Gastrocnemius medialis (tissue), 4 donors: ENCODE results near the gene BLMH. TPM values are rescaled to one million over a fixed set of nuclear protein-coding genes. Genes with fewer than 3 reads are reported as not detected.

ENCODE experiments used
- ATAC-seq, 2 donors: fragments of 150-250 bp; one replicate each; pipeline ENCODE4 v1.9.1; 2016
- DNase-seq, 2 donors: peaks; one replicate each; pipeline ENCODE4 v3.0.0-alpha.2; 2019
- H3K27ac ChIP-seq, 4 donors: fragments of 200-600 bp; sonication (generic); 1 replicate in 1 of 4; 2 replicates in 3 of 4; pipeline ENCODE4 v1.5.1; 2016 to 2018; ENCODE audit warnings: mild to moderate bottlenecking in 2 of 4, moderate library complexity in 1 of 4
- H3K27me3 ChIP-seq, 3 donors: fragments of 200-600 bp; sonication (generic) in 2 of 3; 1 replicate in 1 of 3; 2 replicates in 2 of 3; pipeline versions ENCODE4 v1.5.1 to v1.6.0; 2016 to 2019; ENCODE audit warnings: mild to moderate bottlenecking in 1 of 3, moderate library complexity in 1 of 3
- H3K36me3 ChIP-seq, 2 donors: fragments of 200-600 bp; sonication (generic) in 1 of 2; one replicate each; pipeline ENCODE4 v1.5.1; 2017 to 2018
- H3K4me1 ChIP-seq, 2 donors: fragments of 200-600 bp; sonication (generic) in 1 of 2; one replicate each; pipeline ENCODE4 v1.5.1; 2016 to 2017; ENCODE audit warnings: mild to moderate bottlenecking in 2 of 2
- H3K4me3 ChIP-seq, 4 donors: fragments of 200-600 bp; sonication (generic) in 3 of 4; 1 replicate in 1 of 4; 2 replicates in 3 of 4; pipeline ENCODE4 v1.5.1; 2016 to 2019; ENCODE audit warnings: mild to moderate bottlenecking in 2 of 4
- H3K9me3 ChIP-seq, 3 donors: fragments of 200-600 bp; sonication (generic) in 2 of 3; 1 replicate in 1 of 3; 2 replicates in 2 of 3; pipeline ENCODE4 v1.5.1; 2016 to 2019
- POLR2A ChIP-seq, 2 donors: fragments of 450-650 bp; IDR thresholded peaks; one replicate each; pipeline ENCODE4 v1.6.1; 2017; ENCODE audit warnings: antibody characterized with exemption in 2 of 2, mild to moderate bottlenecking in 2 of 2, moderate library complexity in 2 of 2
- in situ Hi-C, 4 donors: fragments of 200-750 bp; cut with MboI; loops; one replicate each; pipeline versions ENCODE4 v1.15.0 to v1.8.0; 2017; ENCODE audit warnings: low sequenced_read_pairs in 4 of 4
- intact Hi-C: fragments of 100-400 bp; cut with DNase I; formaldehyde crosslinking; loops from one replicate; pipeline ENCODE4 v1.15.1; 2023; ENCODE audit warnings: low total_unique reads
- total RNA-seq, 4 donors: library from RNA; depleted of rRNA; stranded (reverse); fragments of >200 nt; gene quantifications; one replicate each; pipeline versions ENCODE4 v1.1.0 to v1.2.3, GENCODE V29; 2016
- TF ChIP-seq, protein P1 (sequence below), 5 experiments: fragments of 450-650 bp in 3 of 5; fragments of 200-600 bp in 2 of 5; sonication (generic) in 2 of 5; IDR thresholded peaks in 4 of 5; conservative IDR thresholded peaks in 1 of 5; 1 replicate in 4 of 5; 2 replicates in 1 of 5; pipeline ENCODE4 v1.5.1; 2016 to 2019; ENCODE audit warnings: antibody characterized with exemption in 5 of 5, mild to moderate bottlenecking in 3 of 5, moderate library complexity in 3 of 5

The BLMH gene
- total RNA-seq, 4 donors from 2014 or later: 7.4 to 17.7 (median 16.7) TPM

DNA sequence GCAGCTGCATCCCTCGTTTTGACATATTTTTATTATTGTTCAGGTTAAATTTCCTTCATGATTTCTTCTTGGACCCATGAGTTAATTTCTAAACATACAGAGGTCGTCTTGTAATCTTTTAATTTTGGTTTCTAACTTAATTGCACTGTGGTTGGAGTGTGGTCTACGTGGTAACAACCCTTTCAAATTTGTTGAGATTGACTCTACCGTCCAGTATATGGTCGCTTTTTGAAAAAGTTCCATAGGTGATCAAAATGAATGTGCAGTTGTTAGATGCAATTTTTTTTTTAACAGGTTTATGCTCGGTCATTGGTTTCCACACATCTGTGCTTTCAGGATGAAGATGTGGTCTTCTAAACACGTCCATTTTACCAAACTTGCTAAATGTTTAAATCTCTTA lies 45.3 kb downstream of the BLMH start:
- no peak overlapping the region for H3K27ac ChIP-seq
- H3K9me3 ChIP-seq: no peaks in the 10 kb centered on the region
- in situ Hi-C loops (no loop called here), intact Hi-C loops (no loop called here)
- DNase-seq (no peak), ATAC-seq (no peak)
- H3K4me3 ChIP-seq: no peak overlapping the region
- H3K36me3 ChIP-seq: peaks cover 0 to 20% of the 10 kb centered on the region in 2 donors
- H3K4me1 ChIP-seq: peaks cover 0 to 7% of the 10 kb centered on the region in 2 donors
- H3K27me3 ChIP-seq: no peaks in the 10 kb centered on the region
- TF ChIP-seq POLR2A (IDR thresholded peaks at IDR 0.05): no peak

DNA sequence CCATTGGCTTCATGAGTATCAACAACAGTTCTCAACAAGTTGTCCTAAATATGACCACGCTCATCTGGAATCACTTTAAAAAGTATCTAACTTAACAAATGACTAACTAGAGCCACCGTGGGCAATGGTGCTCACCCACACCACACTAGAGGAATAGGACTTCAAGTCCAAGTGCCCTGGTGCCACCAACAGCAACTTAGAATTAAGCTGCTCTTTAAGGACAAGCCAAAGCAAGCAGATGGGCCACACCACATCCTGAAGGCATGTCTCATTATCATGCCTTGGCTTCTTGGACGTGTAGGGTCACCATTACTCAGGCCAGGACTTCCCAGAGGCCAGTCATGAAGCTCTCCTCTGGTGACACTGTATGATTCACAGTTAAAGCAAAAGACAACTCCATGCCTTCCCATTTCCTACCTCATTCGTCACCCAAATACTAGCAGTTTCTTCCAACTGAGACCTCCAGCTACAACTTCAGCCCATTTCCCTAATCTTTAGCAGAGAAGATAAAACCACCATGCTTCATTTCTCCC lies 46.8 kb downstream of the BLMH start:
- Histone ChIP-seq H3K27ac (no peak overlapping the region), H3K4me3 (no peak overlapping the region), H3K9me3 (no peaks in the 10 kb centered on the region), H3K4me1 (peaks cover 0 to 7% of the 10 kb centered on the region in 2 donors), H3K36me3 (peaks cover 0 to 20% of the 10 kb centered on the region in 2 donors), H3K27me3 (peaks cover under 1 to 4% (median 1%) of the 10 kb centered on the region in 3 donors)
- in situ Hi-C loops: no loop called here
- no peak for DNase-seq
- intact Hi-C loops: no loop called here
- TF ChIP-seq, protein P1, sequence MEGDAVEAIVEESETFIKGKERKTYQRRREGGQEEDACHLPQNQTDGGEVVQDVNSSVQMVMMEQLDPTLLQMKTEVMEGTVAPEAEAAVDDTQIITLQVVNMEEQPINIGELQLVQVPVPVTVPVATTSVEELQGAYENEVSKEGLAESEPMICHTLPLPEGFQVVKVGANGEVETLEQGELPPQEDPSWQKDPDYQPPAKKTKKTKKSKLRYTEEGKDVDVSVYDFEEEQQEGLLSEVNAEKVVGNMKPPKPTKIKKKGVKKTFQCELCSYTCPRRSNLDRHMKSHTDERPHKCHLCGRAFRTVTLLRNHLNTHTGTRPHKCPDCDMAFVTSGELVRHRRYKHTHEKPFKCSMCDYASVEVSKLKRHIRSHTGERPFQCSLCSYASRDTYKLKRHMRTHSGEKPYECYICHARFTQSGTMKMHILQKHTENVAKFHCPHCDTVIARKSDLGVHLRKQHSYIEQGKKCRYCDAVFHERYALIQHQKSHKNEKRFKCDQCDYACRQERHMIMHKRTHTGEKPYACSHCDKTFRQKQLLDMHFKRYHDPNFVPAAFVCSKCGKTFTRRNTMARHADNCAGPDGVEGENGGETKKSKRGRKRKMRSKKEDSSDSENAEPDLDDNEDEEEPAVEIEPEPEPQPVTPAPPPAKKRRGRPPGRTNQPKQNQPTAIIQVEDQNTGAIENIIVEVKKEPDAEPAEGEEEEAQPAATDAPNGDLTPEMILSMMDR (IDR thresholded peaks at IDR 0.05 in 4 of 5, conservative IDR thresholded peaks at IDR 0.05 in 1 of 5): no peak
- no peak for TF ChIP-seq POLR2A (IDR thresholded peaks at IDR 0.05)
- no peak for ATAC-seq

DNA sequence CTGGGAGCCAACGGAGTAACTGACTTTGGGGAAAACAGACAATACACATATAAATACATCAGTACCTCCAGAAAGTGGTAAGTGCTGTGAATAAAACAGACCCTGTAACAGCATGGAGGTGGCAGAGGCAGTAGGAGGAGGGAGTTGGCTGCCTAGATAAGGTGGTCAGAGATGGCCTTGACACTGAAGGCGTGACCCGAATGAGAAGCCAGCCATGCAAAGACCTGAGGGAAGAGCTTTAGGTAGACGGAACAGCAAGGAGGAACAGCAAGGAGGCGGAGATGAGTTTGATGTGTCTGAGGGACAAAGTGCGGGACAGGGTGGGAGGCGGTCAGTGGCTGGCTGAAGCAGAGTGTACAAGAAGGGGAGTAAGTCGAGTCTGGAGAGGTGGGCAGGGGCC lies 48.2 kb downstream of the BLMH start:
- Histone ChIP-seq H3K4me3 (no peak overlapping the region), H3K36me3 (peaks cover 0 to 10% of the 10 kb centered on the region in 2 donors), H3K4me1 (peaks cover 0 to 3% of the 10 kb centered on the region in 2 donors), H3K9me3 (no peaks in the 10 kb centered on the region), H3K27me3 (peaks cover 7 to 15% (median 13%) of the 10 kb centered on the region in 3 donors), H3K27ac (no peak overlapping the region)
- ATAC-seq: no peak
- in situ Hi-C loops (no loop called here), intact Hi-C loops (no loop called here)
- DNase-seq: no peak
- TF ChIP-seq, protein P1 (IDR thresholded peaks at IDR 0.05 in 4 of 5, conservative IDR thresholded peaks at IDR 0.05 in 1 of 5): no peak
- no peak for TF ChIP-seq POLR2A (IDR thresholded peaks at IDR 0.05)

DNA sequence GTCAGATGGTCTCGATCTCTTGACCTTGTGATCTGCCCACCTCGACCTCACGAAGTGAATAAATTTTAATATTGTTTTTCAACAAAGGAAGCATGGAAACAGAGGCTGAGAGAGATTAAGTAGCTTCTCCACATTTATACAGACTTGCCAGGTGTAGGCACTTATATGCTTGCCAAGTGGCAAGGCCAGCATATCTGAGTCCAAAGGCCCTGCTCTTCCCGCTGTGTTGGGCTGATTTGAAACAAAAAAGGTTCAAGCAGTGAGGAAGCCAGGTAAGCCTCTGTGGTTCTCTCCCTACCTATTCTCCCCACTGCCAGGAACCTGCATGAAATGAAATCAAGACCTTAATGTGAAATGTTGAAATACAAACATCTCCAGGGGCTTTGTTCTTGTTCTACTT lies 48.7 kb downstream of the BLMH start:
- Histone ChIP-seq H3K27ac (no peak overlapping the region), H3K4me3 (no peak overlapping the region), H3K4me1 (peaks cover 0 to 2% of the 10 kb centered on the region in 2 donors), H3K9me3 (no peaks in the 10 kb centered on the region), H3K36me3 (peaks cover 0 to 6% of the 10 kb centered on the region in 2 donors), H3K27me3 (peaks cover 12 to 20% (median 19%) of the 10 kb centered on the region in 3 donors)
- DNase-seq (no peak), ATAC-seq (no peak)
- TF ChIP-seq, protein P1 (IDR thresholded peaks at IDR 0.05 in 4 of 5, conservative IDR thresholded peaks at IDR 0.05 in 1 of 5): no peak
- TF ChIP-seq POLR2A (IDR thresholded peaks at IDR 0.05): no peak
- intact Hi-C loops (no loop called here), in situ Hi-C loops (no loop called here)

DNA sequence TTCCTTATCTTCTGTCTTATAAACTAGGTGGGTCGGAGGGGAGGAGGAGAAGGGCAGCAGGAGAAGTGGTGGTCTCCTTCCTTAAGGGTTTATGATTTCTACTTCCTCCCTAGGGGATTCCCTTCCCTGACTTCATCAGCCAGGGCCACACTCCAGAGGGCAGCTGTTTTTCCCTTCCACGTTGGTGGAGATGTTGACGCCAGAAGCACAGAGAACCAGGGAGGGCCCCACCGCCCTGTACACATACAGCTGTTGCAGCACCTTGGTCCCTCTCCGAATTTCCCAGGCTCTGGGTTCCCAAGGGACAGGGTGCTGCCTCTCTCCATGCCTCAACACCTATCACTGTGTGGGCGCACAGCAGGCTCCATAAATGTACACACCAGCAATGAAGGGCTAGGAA lies 50.7 kb downstream of the BLMH start:
- ATAC-seq (no peak), DNase-seq (no peak)
- Histone ChIP-seq H3K36me3 (no peaks in the 10 kb centered on the region), H3K27me3 (peaks cover 28 to 37% (median 36%) of the 10 kb centered on the region in 3 donors), H3K27ac (no peak overlapping the region), H3K9me3 (no peaks in the 10 kb centered on the region), H3K4me3 (no peak overlapping the region), H3K4me1 (peaks cover 2 to 7% of the 10 kb centered on the region in 2 donors)
- intact Hi-C loops (no loop called here), in situ Hi-C loops (no loop called here)
- TF ChIP-seq POLR2A (IDR thresholded peaks at IDR 0.05): no peak
- TF ChIP-seq, protein P1 (IDR thresholded peaks at IDR 0.05 in 4 of 5, conservative IDR thresholded peaks at IDR 0.05 in 1 of 5): no peak
